GM20000 (cell line): ENCODE data around the gene PANK2.

Experiments
- DNase-seq: peaks from one replicate; pipeline ENCODE4 v3.0.0; 2012; ENCODE audit warnings: low spot score
- CTCF ChIP-seq: IDR thresholded peaks from 2 replicates; pipeline ENCODE4 v1.5.1; 2012; ENCODE audit warnings: mild to moderate bottlenecking, control low read depth; ENCODE audit errors: extremely low read depth, missing control alignments

The PANK2 gene

GRCh38 chr20:3932277-3932676 is 43.1 kb downstream of the PANK2 start:
- TF ChIP-seq CTCF: no peak
- no peak for DNase-seq

- peak; percentile 43 for DNase-seq
Measured at GRCh38 chr20:3932681-3933080, 43.5 kb downstream of the PANK2 start.

DNA sequence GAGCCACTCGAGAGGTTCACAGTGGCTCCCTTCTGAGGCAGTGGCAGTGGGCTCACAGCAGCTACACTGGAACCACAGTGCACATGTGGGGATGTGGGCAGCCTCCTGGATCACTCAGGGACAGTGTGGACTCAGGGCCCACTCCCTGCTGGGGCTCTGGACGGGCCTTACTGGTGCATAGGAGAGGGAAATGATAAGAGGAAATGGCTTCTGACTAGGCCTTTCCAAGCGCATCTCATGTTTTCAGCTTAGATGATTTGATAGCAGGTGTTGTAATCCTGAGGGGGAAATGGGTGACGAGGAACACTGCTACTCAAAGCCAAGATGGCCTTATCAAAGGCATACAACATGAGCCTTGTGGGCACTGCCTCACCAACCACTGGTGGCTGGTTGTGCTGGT is 44.0 kb downstream of the PANK2 start:
- no peak for DNase-seq
- no peak for TF ChIP-seq CTCF

More at GRCh38 chr20:3932681-3933080, 43.5 kb downstream of the PANK2 start:
- no peak for TF ChIP-seq CTCF

DNA sequence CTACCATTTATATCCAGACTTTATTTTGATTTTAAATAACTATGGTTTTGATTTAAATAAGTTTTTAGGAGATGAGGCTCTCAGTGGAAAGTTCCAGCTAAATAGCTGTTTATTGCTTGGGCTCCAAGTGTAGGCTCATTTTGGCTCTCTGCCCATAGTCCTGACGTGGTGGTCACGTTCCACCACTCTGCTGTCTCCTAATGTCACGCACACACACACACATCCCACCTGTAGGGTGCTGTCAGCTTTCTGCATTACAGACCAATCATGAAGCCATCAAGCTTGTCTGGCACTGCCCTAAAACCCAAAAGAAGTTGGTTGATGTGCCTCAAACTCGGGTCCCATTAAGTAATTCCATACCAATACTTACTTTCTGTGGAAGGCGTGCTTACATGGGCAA is 45.4 kb downstream of the PANK2 start:
- no peak for TF ChIP-seq CTCF
- no peak for DNase-seq

DNA sequence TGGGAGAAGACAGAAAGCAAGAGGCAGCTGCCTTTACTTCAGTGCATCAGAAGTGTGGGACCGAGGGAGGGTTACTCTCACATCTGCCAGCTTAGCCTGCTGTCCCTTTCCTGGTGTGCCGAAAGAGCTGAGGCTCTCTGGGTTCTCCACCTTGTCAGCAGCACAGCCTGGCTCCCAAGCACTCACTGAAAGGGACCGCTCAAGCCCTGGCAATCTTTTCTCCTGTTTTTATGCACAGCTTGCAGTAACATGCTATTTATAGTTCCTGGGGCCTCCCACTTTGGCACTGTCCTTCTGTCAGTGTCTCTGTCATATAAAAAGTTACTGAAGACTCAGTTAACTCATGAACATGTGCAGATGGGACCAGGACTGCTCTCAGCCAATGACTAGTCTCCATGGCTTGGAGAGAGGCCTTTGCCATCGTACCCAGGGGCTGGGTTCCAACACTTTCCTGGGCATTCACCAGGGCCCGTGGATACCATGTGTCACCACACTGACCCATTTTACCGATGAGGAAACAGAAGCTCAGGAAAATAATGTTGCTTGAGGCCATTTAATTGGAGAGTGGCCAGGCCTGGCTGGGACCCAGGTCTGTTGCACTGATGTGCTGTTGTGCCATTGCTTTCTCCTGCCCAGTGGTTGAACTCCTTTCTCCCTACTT is 46.2 kb downstream of the PANK2 start:
- TF ChIP-seq CTCF: no peak
- no peak for DNase-seq

GRCh38 chr20:3935956-3936340 is 46.8 kb downstream of the PANK2 start:
- DNase-seq: no peak
- TF ChIP-seq CTCF: no peak

- DNase-seq: no peak
- TF ChIP-seq CTCF: no peak
Measured at GRCh38 chr20:3937618-3938017, 48.4 kb downstream of the PANK2 start.
